GOT3 (cell line): ENCODE data around the gene ALOXE3.
A peak's percentile ranks its signal among the peaks of the same experiment; 100 is the strongest.

Experiments used
- DNase-seq: peaks from one replicate; lab custom pipeline; 2025; ENCODE audit warnings: mixed read lengths; lab: John Stamatoyannopoulos, UW

ALOXE3 gene

DNA sequence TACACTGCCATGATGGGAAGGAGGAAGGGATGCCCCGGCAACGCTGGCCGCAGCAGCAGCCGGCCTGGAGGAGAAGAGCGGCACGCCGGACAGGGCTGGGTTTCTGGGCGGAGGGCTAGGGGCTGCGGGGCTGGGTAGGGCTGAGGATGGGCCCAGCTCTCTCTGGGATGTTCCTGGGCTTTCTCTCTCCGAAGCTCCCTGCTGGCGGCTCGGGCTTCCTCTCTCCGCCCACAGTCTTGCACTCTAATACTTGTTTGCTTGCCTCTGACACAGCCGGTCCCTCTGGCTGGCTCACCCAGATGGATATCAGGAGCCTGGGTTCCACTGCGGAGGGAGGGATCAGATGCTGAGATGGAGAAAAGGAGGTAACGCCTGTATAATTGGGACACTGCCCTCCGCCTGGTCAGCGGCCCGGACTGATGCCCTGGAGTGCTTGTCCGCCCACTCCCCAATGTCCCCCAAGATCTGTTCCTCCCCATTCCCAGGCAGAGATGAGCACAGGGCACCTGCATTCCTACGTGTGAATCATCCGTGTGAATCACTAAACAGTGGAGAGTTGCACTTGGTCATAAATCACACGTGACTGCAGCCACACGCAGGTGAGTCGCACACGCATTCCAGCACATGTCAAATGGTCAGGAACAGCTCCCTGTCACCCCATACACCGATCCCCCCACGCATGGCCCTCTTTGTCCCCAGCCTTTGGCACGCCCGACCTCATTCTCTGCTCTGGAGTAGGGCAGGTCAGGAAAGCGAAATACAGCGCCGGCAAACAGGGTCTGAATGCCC, at the start of gene ALOXE3:
Gene ALOXE3 (minus strand): TSS at position 535 of the 789 bp plus-strand sequence. CDS start 524 bp downstream, at position 11.
- no peak for DNase-seq

GRCh38 chr17:8167526-8167925, 49.2 kb upstream of the ALOXE3 start:
- no peak for DNase-seq

DNA sequence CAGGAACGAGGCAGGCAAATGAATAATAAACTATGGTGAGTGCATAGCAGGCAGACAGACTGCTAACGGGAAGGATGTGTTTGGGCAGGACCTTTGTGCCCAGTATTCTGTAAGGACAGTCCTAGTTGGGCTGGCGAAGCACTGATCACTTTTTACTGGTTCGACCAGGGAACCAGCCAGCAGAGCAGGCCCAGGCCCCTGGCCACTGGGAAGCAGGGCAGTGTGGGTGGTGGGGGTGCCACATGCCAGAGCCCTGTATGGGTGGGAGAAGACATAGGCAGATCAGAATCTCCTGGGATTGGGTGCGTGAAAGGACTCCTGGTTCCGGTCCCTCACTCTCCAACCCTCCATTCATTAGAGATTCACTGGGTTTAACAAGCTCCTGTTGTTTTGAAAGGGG, 48.4 kb upstream of the ALOXE3 start:
- no peak for DNase-seq

DNA sequence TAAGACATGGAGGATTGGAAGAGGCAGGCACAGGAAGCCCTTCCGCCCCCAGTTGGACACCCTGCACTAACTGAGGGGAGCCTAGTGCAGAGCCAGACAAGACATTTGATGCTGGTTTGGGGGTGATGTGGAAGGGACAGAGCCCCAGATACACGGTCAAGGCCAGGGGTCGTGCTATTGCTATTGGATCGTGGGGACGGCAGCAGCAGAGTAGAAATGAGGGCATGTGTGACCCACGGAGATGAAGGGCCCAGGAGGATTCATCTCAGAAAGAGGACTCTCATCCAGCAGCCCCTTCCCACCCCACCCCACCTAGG, 46.5 kb upstream of the ALOXE3 start:
- DNase-seq = no peak

DNA sequence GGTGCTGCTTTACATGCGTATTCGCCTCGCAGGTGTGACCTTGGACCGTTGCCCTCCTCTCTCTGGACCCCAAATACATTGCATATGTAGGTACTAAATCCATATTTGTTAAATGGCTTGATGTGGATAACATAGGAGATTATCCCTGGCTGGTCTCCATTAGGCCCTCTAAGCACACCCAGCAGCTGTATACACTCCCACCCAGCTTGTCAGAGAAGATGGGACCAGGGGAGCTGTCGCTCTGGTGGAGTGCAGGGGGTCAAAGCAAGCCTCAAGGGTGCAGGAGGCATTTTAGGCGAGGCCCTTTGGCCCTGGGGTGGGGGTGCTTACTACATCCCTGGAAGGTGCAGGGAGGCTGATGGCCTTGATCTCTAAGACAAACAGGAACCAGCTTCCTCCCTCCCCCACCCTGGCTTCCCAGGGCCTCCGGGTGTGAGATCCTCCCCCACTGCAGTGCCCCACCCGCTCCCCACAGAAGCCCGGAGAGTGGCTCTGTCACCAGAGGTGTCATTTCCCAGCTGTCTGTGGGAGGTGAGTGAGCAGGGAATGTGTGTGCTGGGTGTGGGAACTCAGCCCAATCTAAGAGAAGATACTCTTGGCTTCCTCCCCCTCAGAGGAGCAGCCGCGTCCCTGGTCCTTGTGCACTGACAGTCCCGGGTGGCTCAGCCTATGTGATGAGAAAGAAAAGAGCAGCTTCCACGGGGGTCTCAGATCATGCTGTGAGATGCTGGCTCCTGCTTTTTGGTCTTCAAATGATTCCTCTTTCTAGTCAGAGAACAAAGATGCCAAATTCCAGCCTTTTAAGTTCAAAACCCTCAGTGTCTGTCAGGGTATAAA, 45.9 kb upstream of the ALOXE3 start:
- DNase-seq = no peak

GRCh38 chr17:8162997-8163977, 45.0 kb upstream of the ALOXE3 start:
- DNase-seq = no peak

DNA sequence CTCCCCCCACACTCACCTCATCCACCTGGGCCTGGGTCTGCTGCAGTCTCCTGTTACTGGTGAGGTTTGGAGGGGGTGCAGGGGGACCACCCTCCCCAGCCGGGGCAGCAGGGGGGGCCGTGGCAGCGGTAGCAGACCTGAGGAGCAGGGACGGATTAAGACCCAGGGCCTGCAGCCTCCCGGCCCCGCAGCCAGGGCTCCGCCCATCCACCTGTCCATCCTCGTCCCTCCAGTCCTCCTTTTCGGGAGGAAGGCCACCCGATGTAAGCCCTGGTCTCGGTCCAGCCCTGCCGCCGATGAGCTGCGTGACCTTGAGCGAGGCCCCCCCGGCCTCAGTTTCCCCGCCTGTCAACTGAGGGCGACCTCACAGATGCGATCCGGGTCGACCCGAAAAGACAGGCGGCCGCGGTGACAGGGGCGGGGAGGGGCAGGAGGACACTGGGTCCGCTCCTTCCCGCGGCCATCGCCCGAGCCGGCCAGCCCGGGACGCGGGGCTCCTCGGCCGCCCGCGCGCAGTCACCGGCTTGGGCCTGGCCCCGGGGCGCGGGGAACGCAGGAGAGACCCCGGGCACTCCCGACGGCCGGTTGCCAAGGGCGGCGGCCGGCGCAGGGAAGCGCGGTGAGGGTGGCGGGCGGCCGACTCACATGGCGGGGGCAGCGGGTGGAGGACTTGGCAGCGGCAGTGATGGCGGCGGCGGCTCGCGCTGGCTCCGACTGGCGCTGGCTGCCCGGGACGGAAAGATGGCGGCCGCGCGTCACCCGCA, 44.1 kb upstream of the ALOXE3 start, which contains the start of gene VAMP2:
Gene VAMP2 (minus strand): TSS at position 716 of the 764 bp plus-strand sequence. CDS start 69 bp downstream, at position 647.
- peak; percentile 18 for DNase-seq

DNA sequence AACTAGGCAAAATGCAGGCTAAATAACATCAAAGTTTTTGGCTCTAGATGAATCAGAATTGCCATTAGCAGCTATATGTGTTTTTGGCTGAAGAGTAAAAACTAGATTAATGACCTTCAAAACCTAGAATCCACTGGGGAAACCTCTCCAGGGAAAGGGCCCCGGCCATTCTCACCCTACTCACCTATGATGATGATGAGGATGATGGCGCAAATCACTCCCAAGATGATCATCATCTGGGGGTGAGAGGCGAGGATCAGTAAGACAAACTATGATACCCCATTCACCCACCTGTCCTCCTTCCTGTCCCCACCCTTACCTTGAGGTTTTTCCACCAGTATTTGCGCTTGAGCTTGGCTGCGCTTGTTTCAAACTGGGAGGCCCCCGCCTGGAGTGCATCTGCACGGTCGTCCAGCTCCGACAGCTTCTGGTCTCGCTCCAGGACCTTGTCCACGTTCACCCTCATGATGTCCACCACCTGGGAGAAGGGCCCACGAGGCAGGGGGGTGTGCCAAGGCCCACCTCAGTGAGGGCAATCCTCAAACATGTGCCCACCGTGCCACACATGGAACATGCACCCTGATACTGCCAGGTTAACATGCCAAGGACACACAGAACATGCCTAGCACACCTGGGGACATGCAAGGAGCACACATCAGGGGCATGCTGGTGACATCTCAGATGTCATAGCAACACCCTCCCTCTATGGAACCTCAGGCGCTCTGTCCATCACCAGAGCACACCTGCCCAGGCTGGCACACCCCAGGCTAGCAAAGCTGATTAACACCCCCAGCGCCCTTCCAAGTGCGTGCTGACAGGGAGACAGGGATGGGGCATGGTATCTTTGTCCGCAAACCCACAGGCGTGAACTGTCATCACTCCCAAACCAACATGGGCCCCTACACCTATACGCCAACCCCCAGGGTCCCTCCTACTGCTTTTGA, 43.2 kb upstream of the ALOXE3 start:
- no peak for DNase-seq

DNA sequence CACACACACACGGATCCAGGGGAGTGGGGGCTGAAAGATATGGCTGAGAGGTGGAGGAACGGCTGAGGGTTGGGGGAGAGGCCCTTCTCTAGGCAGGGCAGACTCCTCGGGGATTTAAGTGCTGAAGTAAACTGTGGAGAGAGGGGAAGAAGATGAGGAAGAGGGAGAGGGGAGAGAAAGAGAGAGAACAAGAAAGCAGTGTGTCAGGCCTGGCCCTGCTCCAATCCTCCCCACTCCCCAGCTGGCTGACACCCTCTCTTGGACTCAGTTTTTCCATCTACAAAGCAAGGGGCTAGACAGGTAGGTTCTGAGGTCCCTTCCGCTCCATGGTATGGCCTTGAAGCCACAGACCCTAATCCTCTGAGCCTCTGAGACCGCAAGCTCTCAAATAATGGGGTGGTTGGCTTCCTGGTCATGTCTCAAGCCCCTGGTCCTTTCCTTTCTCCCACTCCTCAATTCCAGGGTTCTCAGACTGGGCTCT, 42.5 kb upstream of the ALOXE3 start:
- no peak for DNase-seq

GRCh38 chr17:8160224-8160577, 41.9 kb upstream of the ALOXE3 start:
- DNase-seq = no peak

GRCh38 chr17:8159459-8160223, 41.3 kb upstream of the ALOXE3 start:
- no peak for DNase-seq

- no peak for DNase-seq
Measured at GRCh38 chr17:8159032-8159400, 40.7 kb upstream of the ALOXE3 start.

DNA sequence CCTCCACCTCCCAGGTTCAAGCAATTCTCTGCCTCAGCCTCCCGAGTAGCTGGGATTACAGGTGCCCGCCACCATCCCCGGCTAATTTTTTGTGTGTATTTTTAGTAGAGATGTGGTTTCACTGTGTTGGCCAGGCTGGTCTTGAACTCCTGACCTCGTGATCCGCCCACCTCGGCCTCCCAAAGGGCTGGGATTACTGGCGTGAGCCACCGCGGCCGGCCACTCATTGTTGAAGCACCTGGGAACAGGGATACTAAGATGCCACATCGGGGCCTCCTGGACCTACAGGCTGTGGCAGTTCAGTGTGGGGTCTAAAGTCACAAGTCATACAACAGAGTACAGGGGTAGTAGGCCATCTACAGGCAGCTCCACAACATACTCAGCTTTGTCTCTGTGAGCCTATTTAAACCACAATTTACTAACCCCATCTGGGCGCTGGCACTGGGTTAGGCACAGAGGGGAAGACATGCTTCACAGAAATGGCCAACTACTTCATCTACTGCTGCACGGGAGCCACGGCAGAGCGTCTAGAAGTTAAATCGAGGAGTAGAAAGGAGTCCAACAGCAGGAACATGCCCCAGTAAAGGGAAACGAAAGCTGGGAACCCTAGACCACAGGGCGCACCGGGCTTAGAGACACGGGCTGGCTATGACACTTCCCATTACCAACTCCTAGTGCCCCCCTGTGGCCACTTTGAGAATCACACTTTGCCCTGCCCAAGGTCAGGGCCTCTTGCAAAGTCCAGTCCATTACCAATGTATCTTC, 40.1 kb upstream of the ALOXE3 start:
- DNase-seq = peak; percentile 64

DNA sequence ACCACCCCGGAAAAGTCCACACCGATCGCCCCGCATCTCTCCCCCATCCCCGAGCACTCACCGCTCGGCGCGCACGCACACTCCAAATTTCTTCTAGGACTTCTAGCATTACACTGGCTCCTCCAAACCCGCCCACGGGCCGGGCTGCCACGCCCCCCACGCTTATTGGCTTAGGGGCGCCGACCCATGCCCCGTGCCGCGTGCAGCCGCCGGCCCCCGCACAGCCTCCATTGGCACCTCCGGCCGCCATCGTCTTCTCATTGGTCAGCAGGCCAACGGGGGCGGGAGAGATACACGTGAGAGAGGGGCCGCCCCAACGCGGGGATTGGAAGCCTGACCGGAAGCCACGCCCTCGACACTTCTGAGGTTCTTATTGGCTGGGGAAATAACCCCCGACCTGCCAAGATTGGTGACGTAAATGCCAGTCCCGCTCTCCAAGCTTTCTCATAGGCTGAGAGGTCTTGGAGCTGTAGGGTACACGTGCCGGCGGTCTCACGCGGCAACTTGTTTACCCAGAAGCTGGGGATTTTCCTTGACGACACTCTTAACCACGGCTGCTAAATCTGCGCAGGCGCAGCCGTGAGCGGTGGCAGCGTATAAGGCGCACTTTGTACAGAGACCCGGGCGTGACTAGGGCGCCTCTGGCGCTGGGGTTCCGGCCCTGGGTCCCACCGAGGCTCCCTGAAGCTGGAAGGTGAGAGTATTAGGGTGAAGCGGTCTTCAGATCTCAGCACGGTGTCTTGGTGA, 38.1 kb upstream of the ALOXE3 start:
- DNase-seq = peak; percentile 99

- no peak for DNase-seq
Measured at GRCh38 chr17:8155996-8156245, 37.6 kb upstream of the ALOXE3 start.

DNA sequence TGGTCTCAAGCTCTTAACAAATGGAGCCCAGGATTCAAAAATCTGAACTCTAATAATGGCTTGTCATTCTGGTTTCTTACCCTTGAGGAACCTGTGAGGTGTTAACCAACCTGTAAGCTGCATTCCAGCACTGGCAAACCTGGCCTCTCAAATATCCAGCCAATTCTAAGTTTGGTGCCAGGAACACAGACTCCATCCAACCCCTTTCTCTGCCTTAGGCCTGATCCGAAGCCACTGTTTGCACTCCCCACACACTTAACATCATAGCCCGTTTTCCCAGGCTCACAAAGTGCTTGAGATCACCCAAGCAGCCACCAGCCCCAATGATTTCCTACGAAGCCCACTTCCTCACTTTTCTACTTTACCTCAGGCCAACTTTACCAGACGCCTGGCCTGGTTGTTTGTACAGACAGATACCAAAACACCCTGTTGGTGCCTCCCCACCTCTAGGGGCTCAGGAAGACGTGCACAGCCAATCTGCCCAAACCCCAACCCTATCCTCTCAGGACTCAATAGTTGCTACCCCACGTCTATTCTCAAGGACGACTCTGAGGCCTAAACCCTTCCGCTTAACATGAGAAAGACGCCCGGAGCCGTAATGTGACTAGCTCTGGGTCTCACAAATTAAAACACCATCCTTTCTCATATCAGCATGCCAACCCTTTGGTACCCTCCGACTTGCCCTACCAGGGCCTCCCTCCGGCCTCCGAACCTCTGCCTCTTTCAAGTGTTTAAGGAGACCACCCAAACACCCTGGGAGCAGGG, 37.1 kb upstream of the ALOXE3 start:
- no peak for DNase-seq

- no peak for DNase-seq
Measured at GRCh38 chr17:8154608-8155155, 36.4 kb upstream of the ALOXE3 start.
